Fibroblast of lung (primary cell): Measurements from ENCODE around the gene IL17B. TPM values are rescaled to one million over a fixed set of nuclear protein-coding genes. Genes with fewer than 3 reads are reported as not detected.

ENCODE experiments used
- DNase-seq, 2 donors: peaks; one replicate each; pipeline versions ENCODE4 v3.0.0 to v3.0.0-alpha.2; 2010; ENCODE audit warnings: low read depth in 2 of 2
- H2AFZ ChIP-seq: 2 replicates; pipeline ENCODE4 v1.5.1; 2012; ENCODE audit warnings: low read length, control low read depth, inconsistent platforms
- H3K27ac ChIP-seq: 2 replicates; pipeline ENCODE4 v1.5.1; 2011; ENCODE audit warnings: low read length, control low read depth; ENCODE audit not compliant: insufficient read depth
- H3K27me3 ChIP-seq: 2 replicates; pipeline ENCODE4 v1.5.1; 2011; ENCODE audit warnings: mild to moderate bottlenecking, low read length; ENCODE audit not compliant: control insufficient read depth, insufficient read depth
- H3K36me3 ChIP-seq: 2 replicates; pipeline ENCODE4 v1.5.1; 2011; ENCODE audit warnings: low read length; ENCODE audit not compliant: control insufficient read depth, insufficient read depth
- H3K4me1 ChIP-seq: 2 replicates; pipeline ENCODE4 v1.5.1; 2011; ENCODE audit warnings: low read length; ENCODE audit not compliant: control insufficient read depth, insufficient read depth; ENCODE audit errors: extremely low read depth
- H3K4me2 ChIP-seq: 2 replicates; pipeline ENCODE4 v1.5.1; 2011; ENCODE audit warnings: low read length, control low read depth; ENCODE audit not compliant: insufficient read depth; ENCODE audit errors: extremely low read depth
- H3K4me3 ChIP-seq, 4 experiments: fragments of 200-600 bp in 1 of 4; sonication (generic) in 1 of 4; replicated peaks in 1 of 4; 2 replicates each; pipeline ENCODE4 v1.5.1; 2011 to 2016; ENCODE audit warnings: low read length in 4 of 4, low read depth in 3 of 4, mild to moderate bottlenecking in 3 of 4, control low read depth in 2 of 4, inconsistent platforms in 1 of 4, mixed read lengths in 1 of 4; ENCODE audit not compliant: insufficient read depth in 1 of 4; ENCODE audit errors: control extremely low read depth in 1 of 4
- H3K79me2 ChIP-seq: 2 replicates; pipeline ENCODE4 v1.5.1; 2012; ENCODE audit warnings: mild to moderate bottlenecking, low read length, inconsistent platforms; ENCODE audit not compliant: control insufficient read depth, insufficient read depth
- H3K9ac ChIP-seq: 2 replicates; pipeline ENCODE4 v1.5.1; 2011; ENCODE audit warnings: mild to moderate bottlenecking, low read length, control low read depth; ENCODE audit not compliant: insufficient read depth
- H3K9me3 ChIP-seq: 2 replicates; pipeline ENCODE4 v1.5.1; 2012; ENCODE audit warnings: low read depth, low read length; ENCODE audit not compliant: control insufficient read depth, insufficient read depth
- H4K20me1 ChIP-seq: 2 replicates; pipeline ENCODE4 v1.5.1; 2011; ENCODE audit warnings: low read length; ENCODE audit not compliant: control insufficient read depth, insufficient read depth; ENCODE audit errors: extremely low read depth
- EZH2 ChIP-seq: IDR thresholded peaks from 2 replicates; pipeline ENCODE4 v1.5.1; 2012; ENCODE audit warnings: low read length, control low read depth, mild to moderate bottlenecking; ENCODE audit errors: missing control alignments
- polyA plus RNA-seq, 2 donors: library from polyadenylated mRNA; depleted of rRNA in 1 of 2; stranded (reverse) in 1 of 2; unstranded in 1 of 2; fragments of >200 nt; gene quantifications; 2 replicates each; pipeline ENCODE4 v1.2.1, GENCODE V29; 2011 to 2012; ENCODE audit warnings: missing spikeins in 1 of 2
- total RNA-seq: library from RNA; depleted of rRNA; stranded (reverse); fragments of >200 nt; gene quantifications from 2 replicates; pipeline ENCODE4 v1.2.1, GENCODE V29; 2014
- TF ChIP-seq, protein P1 (sequence below), 2 donors: IDR thresholded peaks in 1 of 2; conservative IDR thresholded peaks in 1 of 2; 1 replicate in 1 of 2; 2 replicates in 1 of 2; pipeline ENCODE4 v1.5.1; 2011 to 2012; ENCODE audit warnings: low read length in 2 of 2, control low read depth in 1 of 2, inconsistent platforms in 1 of 2, low read depth in 1 of 2, mild to moderate bottlenecking in 1 of 2

Gene IL17B
- total and polyA plus RNA-seq, 2 donors (not counting 1 experiment from before 2014, with no cell fraction given), result 0.34 TPM; not detected in 1

- no peaks in the 10 kb centered on the region for H3K9me3 ChIP-seq
- H3K9ac ChIP-seq, result no peak overlapping the region
- no peak overlapping the region for H2AFZ ChIP-seq
- TF ChIP-seq, protein P1, sequence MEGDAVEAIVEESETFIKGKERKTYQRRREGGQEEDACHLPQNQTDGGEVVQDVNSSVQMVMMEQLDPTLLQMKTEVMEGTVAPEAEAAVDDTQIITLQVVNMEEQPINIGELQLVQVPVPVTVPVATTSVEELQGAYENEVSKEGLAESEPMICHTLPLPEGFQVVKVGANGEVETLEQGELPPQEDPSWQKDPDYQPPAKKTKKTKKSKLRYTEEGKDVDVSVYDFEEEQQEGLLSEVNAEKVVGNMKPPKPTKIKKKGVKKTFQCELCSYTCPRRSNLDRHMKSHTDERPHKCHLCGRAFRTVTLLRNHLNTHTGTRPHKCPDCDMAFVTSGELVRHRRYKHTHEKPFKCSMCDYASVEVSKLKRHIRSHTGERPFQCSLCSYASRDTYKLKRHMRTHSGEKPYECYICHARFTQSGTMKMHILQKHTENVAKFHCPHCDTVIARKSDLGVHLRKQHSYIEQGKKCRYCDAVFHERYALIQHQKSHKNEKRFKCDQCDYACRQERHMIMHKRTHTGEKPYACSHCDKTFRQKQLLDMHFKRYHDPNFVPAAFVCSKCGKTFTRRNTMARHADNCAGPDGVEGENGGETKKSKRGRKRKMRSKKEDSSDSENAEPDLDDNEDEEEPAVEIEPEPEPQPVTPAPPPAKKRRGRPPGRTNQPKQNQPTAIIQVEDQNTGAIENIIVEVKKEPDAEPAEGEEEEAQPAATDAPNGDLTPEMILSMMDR (conservative IDR thresholded peaks at IDR 0.05 in 1 of 2, IDR thresholded peaks at IDR 0.05 in 1 of 2; ENCODE audit: low read depth in 1 of 2, low read length in 2 of 2), result no peak
- TF ChIP-seq EZH2, result no peak
- H3K27me3 ChIP-seq, result no peaks in the 10 kb centered on the region
- no peak for DNase-seq
- H3K4me2 ChIP-seq, result no peak overlapping the region
- H3K36me3 ChIP-seq, result no peaks in the 10 kb centered on the region
- no peaks in the 10 kb centered on the region for H4K20me1 ChIP-seq
- H3K4me1 ChIP-seq, result no peaks in the 10 kb centered on the region
- H3K79me2 ChIP-seq, result peaks cover 5% of the 10 kb centered on the region
- no peak overlapping the region for H3K27ac ChIP-seq
- H3K4me3 ChIP-seq, result no peak overlapping the region
Observed at GRCh38 chr5:149340920-149341319, 38.2 kb downstream of the IL17B start.

DNA sequence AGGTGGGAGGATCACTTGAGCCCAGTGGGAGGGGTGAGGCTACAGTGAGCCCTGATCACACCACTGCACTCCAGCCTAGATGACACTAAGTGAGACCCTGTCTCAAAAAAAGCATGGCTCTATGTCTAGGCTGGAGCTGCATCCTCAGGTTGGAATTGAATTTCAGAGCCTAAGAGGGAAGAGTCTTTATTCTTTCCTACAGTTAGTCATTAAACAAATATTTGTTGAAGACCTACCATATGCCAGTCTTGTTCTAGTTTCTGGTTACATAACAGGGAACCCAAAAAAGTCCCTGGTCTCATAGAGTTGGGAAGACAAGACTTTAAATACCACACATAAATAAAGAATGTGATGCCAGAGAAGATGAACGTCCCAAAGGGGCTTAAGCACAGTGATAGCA, 40.7 kb downstream of the IL17B start:
- Histone ChIP-seq H2AFZ (no peak overlapping the region), H3K4me2 (no peak overlapping the region), H3K27ac (no peak overlapping the region), H3K27me3 (no peaks in the 10 kb centered on the region), H3K9ac (no peak overlapping the region), H3K4me1 (no peaks in the 10 kb centered on the region), H4K20me1 (no peaks in the 10 kb centered on the region), H3K4me3 (no peak overlapping the region), H3K79me2 (no peaks in the 10 kb centered on the region), H3K9me3 (no peaks in the 10 kb centered on the region), H3K36me3 (no peaks in the 10 kb centered on the region)
- TF ChIP-seq, protein P1 (conservative IDR thresholded peaks at IDR 0.05 in 1 of 2, IDR thresholded peaks at IDR 0.05 in 1 of 2; ENCODE audit: low read depth in 1 of 2, low read length in 2 of 2), result no peak
- no peak for TF ChIP-seq EZH2
- DNase-seq, result no peak

DNA sequence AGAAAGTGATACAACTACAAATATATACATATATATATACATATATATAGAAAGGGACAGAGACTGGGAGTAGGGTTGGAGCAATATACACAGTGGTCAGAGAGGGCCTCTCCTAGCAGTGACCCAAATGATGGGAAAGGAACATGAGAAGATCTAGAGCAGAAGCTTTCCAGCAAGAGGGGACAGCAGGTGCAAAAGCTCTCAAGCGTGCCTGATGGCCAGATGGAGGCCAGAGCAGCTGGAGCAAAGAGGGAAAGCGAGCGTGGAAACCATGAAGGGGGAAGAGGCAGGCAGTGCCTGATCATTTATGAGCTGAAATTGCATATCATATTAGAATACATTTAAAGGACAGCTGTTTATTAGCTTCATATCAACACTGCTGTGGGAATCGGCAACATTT, 41.4 kb downstream of the IL17B start:
- Histone ChIP-seq H3K4me2 (no peak overlapping the region), H3K27ac (no peak overlapping the region), H3K9ac (no peak overlapping the region), H3K4me3 (no peak overlapping the region), H3K27me3 (no peaks in the 10 kb centered on the region), H3K9me3 (no peaks in the 10 kb centered on the region), H4K20me1 (no peaks in the 10 kb centered on the region), H3K79me2 (no peaks in the 10 kb centered on the region), H2AFZ (no peak overlapping the region), H3K36me3 (no peaks in the 10 kb centered on the region), H3K4me1 (no peaks in the 10 kb centered on the region)
- no peak for TF ChIP-seq EZH2
- TF ChIP-seq, protein P1 (conservative IDR thresholded peaks at IDR 0.05 in 1 of 2, IDR thresholded peaks at IDR 0.05 in 1 of 2; ENCODE audit: low read depth in 1 of 2, low read length in 2 of 2), result no peak
- no peak for DNase-seq
